Calu3 (cell line): ENCODE measurements around the gene LYRM1. TPM values are rescaled to one million over a fixed set of nuclear protein-coding genes. Genes with fewer than 3 reads are reported as not detected.
"Not testable (repeated sequence)": the region's sequence is repeated elsewhere in the genome, so short reads cannot be mapped to it uniquely, and the experiment has no call there.

Experiments used
- BruUV-seq: library from RNA; stranded (reverse); fragments of 400-500 nt; replicated peaks from 2 replicates; lab custom pipeline; 2021; lab: Mats Ljungman, UMichigan
- CTCF ChIA-PET: fragments of 300-600 bp; sonication (Branson Sonifier 250); formaldehyde crosslinking; loops from one replicate; lab custom pipeline; 2022; ENCODE audit warnings: antibody characterized with exemption; lab: Charles Lee
- DNase-seq: peaks from one replicate; pipeline ENCODE4 v3.0.0; 2022
- H3K27ac Mint-ChIP-seq: one replicate; pipeline ENCODE4 v1.8.0; 2022; ENCODE audit warnings: mixed read lengths; ENCODE audit not compliant: unreplicated experiment
- H3K27me3 Mint-ChIP-seq: one replicate; pipeline ENCODE4 v1.8.0; 2022; ENCODE audit warnings: mixed read lengths; ENCODE audit not compliant: unreplicated experiment
- H3K36me3 Mint-ChIP-seq: one replicate; pipeline ENCODE4 v1.8.0; 2022; ENCODE audit warnings: mild to moderate bottlenecking, moderate library complexity, mixed read lengths; ENCODE audit not compliant: insufficient read depth, unreplicated experiment
- H3K4me1 Mint-ChIP-seq: one replicate; pipeline ENCODE4 v1.8.0; 2022; ENCODE audit warnings: mild to moderate bottlenecking, low read depth, mixed read lengths; ENCODE audit not compliant: unreplicated experiment
- H3K4me3 Mint-ChIP-seq: one replicate; pipeline ENCODE4 v1.8.0; 2022; ENCODE audit warnings: mild to moderate bottlenecking, low read depth, moderate library complexity, mixed read lengths; ENCODE audit not compliant: unreplicated experiment
- H3K9me3 Mint-ChIP-seq: one replicate; pipeline ENCODE4 v1.8.0; 2022; ENCODE audit warnings: low read depth, mixed read lengths; ENCODE audit not compliant: unreplicated experiment
- CTCF ChIP-seq: fragments of 200-600 bp; IDR thresholded peaks from one replicate; pipeline ENCODE4 v1.8.0; 2022; ENCODE audit warnings: antibody characterized with exemption; ENCODE audit not compliant: unreplicated experiment
- intact Hi-C: fragments of 100-400 bp; cut with micrococcal nuclease; formaldehyde crosslinking; loops from one replicate; pipeline ENCODE4 v1.10.0; 2022; ENCODE audit not compliant: unreplicated experiment
- total RNA-seq: library from RNA; stranded (reverse); gene quantifications from 2 replicates; pipeline ENCODE4 v1.2.3, GENCODE V29; 2022

The LYRM1 gene
- total RNA-seq, 1 experiment from 2014 or later = 36.5 TPM

GRCh38 chr16:20923876-20924275, 23.3 kb downstream of the LYRM1 start:
- CTCF ChIA-PET = interaction anchor here (0.6 kb wide), 1 partner anchor 1414 kb away, joined by 3 read pairs; no protein-coding TSS in a partner anchor
- no peaks in the 10 kb centered on the region for H3K4me1 Mint-ChIP-seq
- DNase-seq = no peak
- H3K9me3 Mint-ChIP-seq = no peaks in the 10 kb centered on the region
- no peak overlapping the region for H3K4me3 Mint-ChIP-seq
- no peak for TF ChIP-seq CTCF
- H3K27me3 Mint-ChIP-seq = no peaks in the 10 kb centered on the region
- no TSS peak for BruUV-seq
- no peaks in the 10 kb centered on the region for H3K36me3 Mint-ChIP-seq
- intact Hi-C loops = no loop called here
- no peak overlapping the region for H3K27ac Mint-ChIP-seq

- intact Hi-C loops = no loop called here
- Mint-ChIP-seq H3K27ac (no peak overlapping the region), H3K4me1 (no peaks in the 10 kb centered on the region), H3K9me3 (no peaks in the 10 kb centered on the region), H3K36me3 (no peaks in the 10 kb centered on the region), H3K4me3 (no peak overlapping the region), H3K27me3 (no peaks in the 10 kb centered on the region)
- CTCF ChIA-PET = no interaction called here
- DNase-seq = no peak
- no TSS peak for BruUV-seq
- TF ChIP-seq CTCF = no peak
These were observed 25.2 kb downstream of the LYRM1 start for GRCh38 chr16:20925751-20926150.

GRCh38 chr16:20928774-20929411, 28.3 kb downstream of the LYRM1 start:
- no peak for DNase-seq
- H3K9me3 Mint-ChIP-seq = no peaks in the 10 kb centered on the region
- intact Hi-C loops = no loop called here
- no peaks in the 10 kb centered on the region for H3K27me3 Mint-ChIP-seq
- TF ChIP-seq CTCF = no peak
- no TSS peak for BruUV-seq
- no peak overlapping the region for H3K27ac Mint-ChIP-seq
- no peak overlapping the region for H3K4me3 Mint-ChIP-seq
- CTCF ChIA-PET = no interaction called here
- H3K4me1 Mint-ChIP-seq = no peaks in the 10 kb centered on the region
- H3K36me3 Mint-ChIP-seq = no peaks in the 10 kb centered on the region

GRCh38 chr16:20929676-20930364, 29.2 kb downstream of the LYRM1 start:
- H3K4me3 Mint-ChIP-seq, BruUV-seq, H3K27ac Mint-ChIP-seq, intact Hi-C loops, H3K36me3 Mint-ChIP-seq, H3K27me3 Mint-ChIP-seq, DNase-seq, H3K9me3 Mint-ChIP-seq, H3K4me1 Mint-ChIP-seq: not testable (repeated sequence)
- CTCF ChIA-PET = interaction anchor here (0.5 to 0.7 kb wide), 4 partner anchors 8 to 718 kb away, joined by 3 to 4 read pairs (median 4); no protein-coding TSS in a partner anchor

- Mint-ChIP-seq H3K4me1 (no peaks in the 10 kb centered on the region), H3K27ac (no peak overlapping the region)
These were observed 29.8 kb downstream of the LYRM1 start for GRCh38 chr16:20930365-20930690.

More at GRCh38 chr16:20930365-20930690, 29.8 kb downstream of the LYRM1 start:
- Mint-ChIP-seq H3K27me3 (no peaks in the 10 kb centered on the region), H3K4me3 (no peak overlapping the region), H3K36me3 (no peaks in the 10 kb centered on the region), H3K9me3 (no peaks in the 10 kb centered on the region)
- no peak for DNase-seq
- intact Hi-C loops = no loop called here
- TF ChIP-seq CTCF = no peak
- CTCF ChIA-PET = interaction anchor here (0.5 to 0.7 kb wide), 3 partner anchors 68 to 719 kb away, joined by 3 to 4 read pairs (median 3); no protein-coding TSS in a partner anchor
- no TSS peak for BruUV-seq
